HG02642 (cell line): Measurements from ENCODE around the gene PCSK5.
"Not testable (repeated sequence)": the region's sequence is repeated elsewhere in the genome, so short reads cannot be mapped to it uniquely, and the experiment has no call there.

Experiments used
- ATAC-seq: cut with Tn5 transposase; IDR thresholded peaks from one replicate; pipeline ENCODE4 v1.9.1; 2021; ENCODE audit warnings: mild to moderate bottlenecking; ENCODE audit not compliant: unreplicated experiment, poor library complexity

Gene PCSK5

GRCh38 chr9:76038431-76038830 lies 148.0 kb downstream of the PCSK5 start:
- ATAC-seq: no peak

GRCh38 chr9:76044266-76044819 lies 153.9 kb downstream of the PCSK5 start:
- no peak for ATAC-seq

- no peak for ATAC-seq
Observed at GRCh38 chr9:76045221-76045620, 154.7 kb downstream of the PCSK5 start.

GRCh38 chr9:76049341-76049740 lies 158.9 kb downstream of the PCSK5 start:
- ATAC-seq: no peak

GRCh38 chr9:76067696-76068095 lies 177.2 kb downstream of the PCSK5 start:
- no peak for ATAC-seq

GRCh38 chr9:76077537-76077936 lies 187.1 kb downstream of the PCSK5 start:
- ATAC-seq: no peak

GRCh38 chr9:76081281-76081680 lies 190.8 kb downstream of the PCSK5 start:
- not testable (repeated sequence) for ATAC-seq

GRCh38 chr9:76082057-76082456 lies 191.6 kb downstream of the PCSK5 start:
- ATAC-seq: no peak

- ATAC-seq: no peak
Observed at GRCh38 chr9:76085596-76085995, 195.1 kb downstream of the PCSK5 start.

- ATAC-seq: no peak
Observed at GRCh38 chr9:76086539-76086938, 196.1 kb downstream of the PCSK5 start.

- ATAC-seq: no peak
Observed at GRCh38 chr9:76087976-76088375, 197.5 kb downstream of the PCSK5 start.

GRCh38 chr9:76090330-76090729 lies 199.9 kb downstream of the PCSK5 start:
- ATAC-seq: no peak

GRCh38 chr9:76090909-76091308 lies 200.4 kb downstream of the PCSK5 start:
- ATAC-seq: no peak

GRCh38 chr9:76092572-76092971 lies 202.1 kb downstream of the PCSK5 start:
- ATAC-seq: no peak

GRCh38 chr9:76095585-76095984 lies 205.1 kb downstream of the PCSK5 start:
- no peak for ATAC-seq

GRCh38 chr9:76099516-76099915 lies 209.0 kb downstream of the PCSK5 start:
- ATAC-seq: no peak

GRCh38 chr9:76101075-76101474 lies 210.6 kb downstream of the PCSK5 start:
- ATAC-seq: no peak

- no peak for ATAC-seq
Observed at GRCh38 chr9:76101491-76101890, 211.0 kb downstream of the PCSK5 start.

- no peak for ATAC-seq
Observed at GRCh38 chr9:76101947-76102346, 211.5 kb downstream of the PCSK5 start.

GRCh38 chr9:76103531-76104315 lies 213.2 kb downstream of the PCSK5 start:
- no peak for ATAC-seq

GRCh38 chr9:76107482-76107881 lies 217.0 kb downstream of the PCSK5 start:
- no peak for ATAC-seq

- no peak for ATAC-seq
Observed at GRCh38 chr9:76109953-76110352, 219.5 kb downstream of the PCSK5 start.
